Heart right ventricle (tissue), 16 donors: Measurements from ENCODE around the gene SPOCK2. TPM values are rescaled to one million over a fixed set of nuclear protein-coding genes. Genes with fewer than 3 reads are reported as not detected.
A peak's percentile ranks its signal among the peaks of the same experiment; 100 is the strongest.

Experiments
- ATAC-seq, 8 donors: fragments of 200-7000 bp; cut with Tn5 transposase; one replicate each; pipeline ENCODE4 v1.9.1; 2020; ENCODE audit warnings: mild to moderate bottlenecking in 8 of 8, moderate library complexity in 8 of 8, moderate number of reproducible peaks in 1 of 8
- DNase-seq, 2 donors: peaks; one replicate each; pipeline ENCODE4 v3.0.0-alpha.2; 2020
- H3K27ac ChIP-seq, 10 donors: fragments of 200-600 bp; sonication (generic) in 2 of 10; one replicate each; pipeline versions ENCODE4 v1.5.0 to v1.8.0; 2020 to 2022; ENCODE audit warnings: mild to moderate bottlenecking in 3 of 10
- H3K27me3 ChIP-seq, 7 donors: fragments of 200-600 bp; one replicate each; pipeline ENCODE4 v1.8.0; 2021 to 2022; ENCODE audit warnings: mild to moderate bottlenecking in 2 of 7
- H3K36me3 ChIP-seq, 9 donors: fragments of 200-600 bp; sonication (generic) in 1 of 9; one replicate each; pipeline versions ENCODE4 v1.5.0 to v1.8.0; 2020 to 2022; ENCODE audit warnings: mild to moderate bottlenecking in 2 of 9
- H3K4me1 ChIP-seq, 9 donors: fragments of 200-600 bp; sonication (generic) in 1 of 9; one replicate each; pipeline versions ENCODE4 v1.5.0 to v1.8.0; 2020 to 2022; ENCODE audit warnings: mild to moderate bottlenecking in 4 of 9
- H3K4me3 ChIP-seq, 10 donors: fragments of 200-600 bp; sonication (generic) in 2 of 10; one replicate each; pipeline versions ENCODE4 v1.5.0 to v1.8.0; 2020 to 2022; ENCODE audit warnings: mild to moderate bottlenecking in 7 of 10, moderate library complexity in 2 of 10
- H3K9me3 ChIP-seq, 11 donors: fragments of 200-600 bp in 10 of 11; sonication (generic) in 2 of 11; one replicate each; pipeline versions ENCODE4 v1.5.0 to v1.8.0; 2013 to 2022; ENCODE audit warnings: mild to moderate bottlenecking in 2 of 11, control low read depth in 1 of 11, moderate library complexity in 1 of 11
- WGBS, 2 donors: extraction: QIAGEN DNeasy Blood & Tissue Kit; methylation state at CpG; one replicate each; pipeline ENCODE4 v1.1.7; 2013; ENCODE audit warnings: inconsistent platforms in 1 of 2; 5-methylcytosine and 5-hydroxymethylcytosine counted together
- intact Hi-C, 10 donors: fragments of 100-400 bp; cut with DNase I; formaldehyde crosslinking; loops; one replicate each; pipeline versions ENCODE4 v1.11.1 to v1.14.2; 2022
- polyA plus RNA-seq, 2 donors: library from polyadenylated mRNA; stranded (reverse); fragments of 200-250 nt; gene quantifications; one replicate each; pipeline ENCODE4 v1.2.3, GENCODE V29; 2013
- total RNA-seq, 10 donors: library from RNA; stranded (reverse); fragmentation: NEBNext Ultra II Directional in 3 of 10; extraction: Animal tissue kit (Norgen Biotek cat#: 25700) in 3 of 10; gene quantifications; one replicate each; pipeline versions ENCODE4 v1.2.1 to v1.2.4, GENCODE V29; 2021 to 2023
- TF ChIP-seq, protein P1 (sequence below), 9 donors: fragments of 200-600 bp; sonication (generic) in 2 of 9; IDR thresholded peaks; one replicate each; pipeline versions ENCODE4 v1.5.0 to v1.8.0; 2021 to 2022; ENCODE audit warnings: antibody characterized with exemption in 9 of 9, mild to moderate bottlenecking in 5 of 9, moderate library complexity in 1 of 9
- donor health status: Arrhythmogenic right ventricular cardiomyopathy.
- donor health status: ischemic (EF 13 %, LVEDD 7.1; RV severe dilation, severe dysfunction).
- donor health status: healthy with polysubstance abuse.
- donor health status: DM: no; HTN: yes; CAD: no.
- donor health status: DM: no; HTN: no; CAD: no.
- donor health status: ischemic (EF 25% LVEDD 6.9; RV normal size, moderate dysfunction).
- donor health status: ischemic (EF 25% LVEDD 5.7; RV mildly dilated, moderate dysfunction).
- donor health status: healthy.
- donor health status: DM: yes; HTN: yes; CAD: no.
- donor health status: Ischemic cardiomyopathy.
- donor health status: ischemic (EF 35%, LVEDD 5.7; RV mildly dilated, moderate dysfunction).
- donor health status: nonischemic (EF 11% LVEDD 7.7; RV severe dilation, severe dysfunction).
- donor health status: DM: yes; HTN: yes; CAD: no.
- donor health status: PGD.
- donor health status: ischemic (EF 29% LVEDD 5.4; RV normal size, mild dysfunction).
- donor health status: nonischemic (EF 23%, LVEDD 6.1; RV moderate dilation, normal function).

SPOCK2 gene
- total and polyA plus RNA-seq, 12 donors = 3.5 to 13.4 (median 6.9) TPM

DNA sequence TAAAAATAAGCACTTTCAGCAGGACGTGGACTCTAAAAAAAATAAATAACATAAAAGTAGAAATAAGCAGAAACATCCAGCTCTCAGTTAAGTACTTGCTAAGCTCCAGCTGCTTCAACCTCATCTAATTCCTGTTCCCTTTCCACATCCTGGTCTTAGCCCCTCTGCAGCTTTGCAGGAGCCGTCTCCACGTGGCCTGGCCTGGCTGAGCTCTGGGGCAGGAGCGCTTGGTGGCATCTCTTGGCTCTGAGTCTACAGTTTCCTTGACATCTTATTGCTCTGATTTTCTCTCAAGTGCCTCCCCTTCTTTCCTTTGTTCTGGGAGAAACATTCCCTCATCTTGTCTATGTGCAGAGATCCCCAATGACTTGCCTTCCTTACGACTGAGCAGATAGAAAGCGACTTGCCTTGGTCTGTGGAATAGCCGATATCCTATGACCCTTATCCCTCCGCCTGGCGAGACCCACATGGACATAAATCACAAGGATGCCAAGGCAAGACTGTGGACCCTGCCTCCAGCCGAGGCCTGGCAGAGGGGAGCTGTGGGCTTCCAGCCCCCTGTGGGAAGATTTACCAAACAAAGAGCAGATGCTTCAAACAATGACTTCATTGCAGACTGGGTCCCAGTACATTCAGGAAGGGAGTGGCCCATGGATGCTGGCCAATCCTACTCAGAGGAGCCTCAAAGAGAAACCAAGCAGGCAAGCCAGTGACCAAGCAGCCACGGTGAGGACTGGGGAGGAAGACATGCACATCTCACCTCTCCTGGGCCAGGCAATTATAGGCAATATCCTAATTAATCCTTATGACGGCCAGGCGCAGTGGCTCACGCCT, 61.9 kb downstream of the SPOCK2 start:
- no peaks in the 10 kb centered on the region for H3K9me3 ChIP-seq
- WGBS, 2 donors = 79 to 90% methylated on average over 14 of the region's 14 CpGs
- no peaks in the 10 kb centered on the region for H3K27me3 ChIP-seq
- H3K36me3 ChIP-seq = no peaks in the 10 kb centered on the region
- no peak overlapping the region for H3K4me3 ChIP-seq
- ATAC-seq (peak in 3 of 8 donors; percentile 21 to 49 (median 34)), DNase-seq (no peak)
- peaks cover 0 to 25% (median 13%) of the 10 kb centered on the region in 9 donors for H3K4me1 ChIP-seq
- intact Hi-C loops = no loop called here
- no peak overlapping the region for H3K27ac ChIP-seq
- TF ChIP-seq, protein P1, sequence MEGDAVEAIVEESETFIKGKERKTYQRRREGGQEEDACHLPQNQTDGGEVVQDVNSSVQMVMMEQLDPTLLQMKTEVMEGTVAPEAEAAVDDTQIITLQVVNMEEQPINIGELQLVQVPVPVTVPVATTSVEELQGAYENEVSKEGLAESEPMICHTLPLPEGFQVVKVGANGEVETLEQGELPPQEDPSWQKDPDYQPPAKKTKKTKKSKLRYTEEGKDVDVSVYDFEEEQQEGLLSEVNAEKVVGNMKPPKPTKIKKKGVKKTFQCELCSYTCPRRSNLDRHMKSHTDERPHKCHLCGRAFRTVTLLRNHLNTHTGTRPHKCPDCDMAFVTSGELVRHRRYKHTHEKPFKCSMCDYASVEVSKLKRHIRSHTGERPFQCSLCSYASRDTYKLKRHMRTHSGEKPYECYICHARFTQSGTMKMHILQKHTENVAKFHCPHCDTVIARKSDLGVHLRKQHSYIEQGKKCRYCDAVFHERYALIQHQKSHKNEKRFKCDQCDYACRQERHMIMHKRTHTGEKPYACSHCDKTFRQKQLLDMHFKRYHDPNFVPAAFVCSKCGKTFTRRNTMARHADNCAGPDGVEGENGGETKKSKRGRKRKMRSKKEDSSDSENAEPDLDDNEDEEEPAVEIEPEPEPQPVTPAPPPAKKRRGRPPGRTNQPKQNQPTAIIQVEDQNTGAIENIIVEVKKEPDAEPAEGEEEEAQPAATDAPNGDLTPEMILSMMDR (IDR thresholded peaks at IDR 0.05) = no peak

DNA sequence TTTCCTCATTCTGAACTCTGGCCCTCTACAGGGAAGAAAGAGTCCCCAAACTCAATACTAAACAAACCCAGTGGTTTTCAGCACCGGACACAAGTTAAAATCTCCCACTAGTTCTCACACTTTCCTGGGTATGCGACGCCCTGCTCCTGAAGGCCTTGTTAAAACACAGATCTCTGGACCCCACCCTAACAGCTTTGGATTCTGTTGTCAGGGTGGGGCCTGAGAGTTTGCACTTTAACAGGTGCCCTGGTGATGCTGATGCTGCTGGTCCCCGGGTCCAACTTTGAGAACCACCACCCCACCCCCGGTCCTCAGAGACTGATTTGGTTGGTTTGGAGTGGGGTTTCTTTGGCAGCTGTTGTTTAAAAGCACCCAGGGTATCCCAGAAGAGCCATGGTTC, 62.5 kb downstream of the SPOCK2 start:
- Histone ChIP-seq H3K9me3 (no peaks in the 10 kb centered on the region), H3K4me3 (no peak overlapping the region), H3K27me3 (no peaks in the 10 kb centered on the region), H3K27ac (no peak overlapping the region), H3K4me1 (peaks cover 3 to 27% (median 14%) of the 10 kb centered on the region in 9 donors), H3K36me3 (no peaks in the 10 kb centered on the region)
- intact Hi-C loops = no loop called here
- 80 to 85% methylated on average over 5 of the region's 5 CpGs for WGBS, 2 donors
- TF ChIP-seq, protein P1 (IDR thresholded peaks at IDR 0.05) = no peak
- ATAC-seq = no peak
- no peak for DNase-seq

DNA sequence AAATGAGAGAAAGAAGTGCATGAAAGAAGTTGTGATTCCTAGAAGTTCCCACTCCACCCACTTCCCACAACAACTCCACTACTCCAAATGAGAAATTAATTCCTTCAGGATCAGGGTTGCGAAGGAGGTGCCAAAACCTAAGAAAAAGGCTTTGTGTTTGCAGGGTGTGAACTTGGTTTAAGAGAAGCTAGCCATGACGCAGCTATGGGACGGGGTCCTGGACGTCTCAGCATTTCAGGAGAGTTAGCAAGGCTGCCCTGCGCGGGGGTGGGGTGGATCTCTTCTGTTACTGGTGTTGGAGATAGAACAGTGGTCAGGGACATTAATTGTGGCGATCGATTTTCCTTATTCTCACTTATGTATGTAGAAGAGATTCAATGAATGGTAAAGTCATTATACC, 63.0 kb downstream of the SPOCK2 start:
- no peaks in the 10 kb centered on the region for H3K27me3 ChIP-seq
- H3K27ac ChIP-seq = no peak overlapping the region
- no peaks in the 10 kb centered on the region for H3K9me3 ChIP-seq
- H3K36me3 ChIP-seq = no peaks in the 10 kb centered on the region
- DNase-seq (no peak), ATAC-seq (no peak)
- H3K4me3 ChIP-seq = no peak overlapping the region
- TF ChIP-seq, protein P1 (IDR thresholded peaks at IDR 0.05) = no peak
- intact Hi-C loops = no loop called here
- 94% methylated on average over 8 of the region's 8 CpGs for WGBS, 2 donors
- peaks cover 3 to 25% (median 14%) of the 10 kb centered on the region in 9 donors for H3K4me1 ChIP-seq

DNA sequence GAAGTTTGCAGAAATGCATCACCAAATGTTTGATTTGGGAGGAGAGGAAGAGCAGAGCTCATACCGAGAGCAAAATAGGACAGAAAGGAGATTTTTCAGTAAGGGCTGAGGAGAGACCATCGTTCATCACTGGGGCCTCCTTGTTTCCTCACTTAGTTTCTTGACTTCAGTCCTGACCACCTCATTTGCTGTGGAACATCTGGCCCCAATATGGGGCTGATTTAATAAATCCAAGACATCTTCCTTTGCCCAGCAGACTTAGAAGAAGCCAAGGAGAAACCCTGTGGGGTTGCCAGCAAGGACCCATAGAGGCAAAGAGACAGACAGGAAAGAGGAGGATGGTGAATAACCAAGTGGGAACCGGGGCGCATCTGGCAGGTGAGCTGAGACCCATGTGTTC, 63.8 kb downstream of the SPOCK2 start:
- ATAC-seq (no peak), DNase-seq (no peak)
- WGBS, 2 donors = 89 to 95% methylated on average over 4 of the region's 4 CpGs
- no peaks in the 10 kb centered on the region for H3K36me3 ChIP-seq
- H3K9me3 ChIP-seq = no peaks in the 10 kb centered on the region
- peaks cover 3 to 18% (median 8%) of the 10 kb centered on the region in 9 donors for H3K4me1 ChIP-seq
- H3K27ac ChIP-seq = no peak overlapping the region
- intact Hi-C loops = no loop called here
- H3K27me3 ChIP-seq = no peaks in the 10 kb centered on the region
- H3K4me3 ChIP-seq = no peak overlapping the region
- TF ChIP-seq, protein P1 (IDR thresholded peaks at IDR 0.05) = no peak
